GM23338 (cell line): Measurements from ENCODE around the gene TMEFF1.

Source experiments
- CTCF ChIP-seq, 2 experiments: fragments of 200-600 bp in 1 of 2; sonication (generic) in 1 of 2; conservative IDR thresholded peaks; 2 replicates each; pipeline versions ENCODE4 v1.5.1 to v1.6.1; 2016 to 2017; ENCODE audit warnings: antibody characterized with exemption in 2 of 2, low read depth in 2 of 2, mild to moderate bottlenecking in 2 of 2, moderate library complexity in 1 of 2
- REST ChIP-seq: IDR thresholded peaks from one replicate; pipeline ENCODE4 v1.6.1; 2018; ENCODE audit warnings: antibody characterized with exemption; ENCODE audit not compliant: unreplicated experiment

- TF ChIP-seq REST (no peak), CTCF (conservative IDR thresholded peaks at IDR 0.05; ENCODE audit: low read depth in 2 of 2) (no peak)
Observed at GRCh38 chr9:100447041-100447440, 25.9 kb upstream of the TMEFF1 start.
